GM21825 (cell line): ENCODE measurements around the gene VAC14.
"Not testable (repeated sequence)": the region's sequence is repeated elsewhere in the genome, so short reads cannot be mapped to it uniquely, and the experiment has no call there.

Experiments used
- ATAC-seq: cut with Tn5 transposase; IDR thresholded peaks from one replicate; pipeline ENCODE4 v1.9.1; 2021; ENCODE audit warnings: mild to moderate bottlenecking, moderate library complexity; ENCODE audit not compliant: unreplicated experiment

The VAC14 gene

GRCh38 chr16:70746040-70746707, 54.8 kb downstream of the VAC14 start:
- ATAC-seq, result no peak

GRCh38 chr16:70745536-70746025, 55.4 kb downstream of the VAC14 start:
- ATAC-seq, result no peak

- no peak for ATAC-seq
Observed at GRCh38 chr16:70744366-70744765, 56.6 kb downstream of the VAC14 start.

- ATAC-seq, result no peak
Observed at GRCh38 chr16:70743791-70744190, 57.2 kb downstream of the VAC14 start.

- ATAC-seq, result not testable (repeated sequence)
Observed at GRCh38 chr16:70742967-70743366, 58.0 kb downstream of the VAC14 start.

GRCh38 chr16:70741783-70742125, 59.2 kb downstream of the VAC14 start:
- ATAC-seq, result no peak

- ATAC-seq, result no peak
Observed at GRCh38 chr16:70740914-70741782, 59.8 kb downstream of the VAC14 start.

GRCh38 chr16:70740174-70740913, 60.6 kb downstream of the VAC14 start:
- no peak for ATAC-seq

GRCh38 chr16:70739389-70739788, 61.6 kb downstream of the VAC14 start:
- ATAC-seq, result no peak

GRCh38 chr16:70738083-70738977, 62.6 kb downstream of the VAC14 start:
- ATAC-seq, result no peak

- peak; percentile 85 for ATAC-seq
Observed at GRCh38 chr16:70737377-70738082, 63.4 kb downstream of the VAC14 start.

GRCh38 chr16:70736465-70737376, 64.2 kb downstream of the VAC14 start:
- no peak for ATAC-seq

GRCh38 chr16:70735141-70735979, 65.6 kb downstream of the VAC14 start:
- no peak for ATAC-seq

- ATAC-seq, result no peak
Observed at GRCh38 chr16:70734522-70735095, 66.3 kb downstream of the VAC14 start.

- ATAC-seq, result no peak
Observed at GRCh38 chr16:70730944-70731343, 70.0 kb downstream of the VAC14 start.

- ATAC-seq, result no peak
Observed at GRCh38 chr16:70730031-70730430, 70.9 kb downstream of the VAC14 start.

GRCh38 chr16:70729292-70729691, 71.7 kb downstream of the VAC14 start:
- no peak for ATAC-seq

GRCh38 chr16:70728150-70728549, 72.8 kb downstream of the VAC14 start:
- no peak for ATAC-seq
